Measurements from ENCODE around the gene OSBPL10.

Gene OSBPL10

GRCh38 chr3:31668242-31668641 is 312.8 kb downstream of the OSBPL10 start:
- ATAC-seq: no peak
- TF ChIP-seq ISL1 (CRISPR knock-in tag; IDR thresholded peaks at IDR 0.05): no peak
- TF ChIP-seq ARNTL (CRISPR knock-in tag; IDR thresholded peaks at IDR 0.05; ENCODE audit: borderline replicate concordance, low read depth): no peak
- no peak for TF ChIP-seq POU6F1 (CRISPR knock-in tag; IDR thresholded peaks at IDR 0.05; ENCODE audit: borderline replicate concordance, low read depth)
- no peak for TF ChIP-seq TOX (CRISPR knock-in tag; IDR thresholded peaks at IDR 0.05; ENCODE audit: borderline replicate concordance)
- no peak for TF ChIP-seq PATZ1 (CRISPR knock-in tag; IDR thresholded peaks at IDR 0.05; ENCODE audit: borderline replicate concordance)
- TF ChIP-seq GLIS3 (CRISPR knock-in tag; IDR thresholded peaks at IDR 0.05): no peak
- no peak for TF ChIP-seq BACH2 (CRISPR knock-in tag; IDR thresholded peaks at IDR 0.05; ENCODE audit: borderline replicate concordance)
- TF ChIP-seq TCF4 (CRISPR knock-in tag; IDR thresholded peaks at IDR 0.05; ENCODE audit: borderline replicate concordance): no peak
- TF ChIP-seq ZNF8 (CRISPR knock-in tag; IDR thresholded peaks at IDR 0.05): no peak

- TF ChIP-seq TOX (CRISPR knock-in tag; IDR thresholded peaks at IDR 0.05; ENCODE audit: borderline replicate concordance): no peak
- no peak for ATAC-seq
Measured at GRCh38 chr3:31667582-31667981, 313.5 kb downstream of the OSBPL10 start.

GRCh38 chr3:31664031-31664430 is 317.0 kb downstream of the OSBPL10 start:
- TF ChIP-seq ZNF565 (CRISPR knock-in tag; conservative IDR thresholded peaks at IDR 0.05; ENCODE audit: low read depth): no peak
- no peak for TF ChIP-seq SNAI2 (CRISPR knock-in tag; IDR thresholded peaks at IDR 0.05)
- no peak for TF ChIP-seq ISL1 (CRISPR knock-in tag; IDR thresholded peaks at IDR 0.05)
- no peak for TF ChIP-seq TCF4 (CRISPR knock-in tag; IDR thresholded peaks at IDR 0.05; ENCODE audit: borderline replicate concordance)
- no peak for TF ChIP-seq CSRNP3 (CRISPR knock-in tag; IDR thresholded peaks at IDR 0.05)
- no peak for TF ChIP-seq ZC3H10 (CRISPR knock-in tag; IDR thresholded peaks at IDR 0.05)
- no peak for TF ChIP-seq RARB (CRISPR knock-in tag; IDR thresholded peaks at IDR 0.05)
- no peak for TF ChIP-seq ESRRG (CRISPR knock-in tag; IDR thresholded peaks at IDR 0.05)
- no peak for TF ChIP-seq PPARA (CRISPR knock-in tag; IDR thresholded peaks at IDR 0.05; ENCODE audit: borderline replicate concordance)
- TF ChIP-seq ZFP30 (CRISPR knock-in tag; IDR thresholded peaks at IDR 0.05): no peak
- no peak for ATAC-seq

GRCh38 chr3:31661993-31662670 is 318.9 kb downstream of the OSBPL10 start:
- TF ChIP-seq TOX (CRISPR knock-in tag; IDR thresholded peaks at IDR 0.05; ENCODE audit: borderline replicate concordance): no peak
- TF ChIP-seq POU6F1 (CRISPR knock-in tag; IDR thresholded peaks at IDR 0.05; ENCODE audit: borderline replicate concordance, low read depth): no peak
- no peak for TF ChIP-seq GLIS3 (CRISPR knock-in tag; IDR thresholded peaks at IDR 0.05)
- no peak for TF ChIP-seq ISL1 (CRISPR knock-in tag; IDR thresholded peaks at IDR 0.05)
- no peak for TF ChIP-seq PATZ1 (CRISPR knock-in tag; IDR thresholded peaks at IDR 0.05; ENCODE audit: borderline replicate concordance)
- no peak for TF ChIP-seq TCF4 (CRISPR knock-in tag; IDR thresholded peaks at IDR 0.05; ENCODE audit: borderline replicate concordance)
- no peak for TF ChIP-seq BACH2 (CRISPR knock-in tag; IDR thresholded peaks at IDR 0.05; ENCODE audit: borderline replicate concordance)
- no peak for TF ChIP-seq ZFP30 (CRISPR knock-in tag; IDR thresholded peaks at IDR 0.05)
- no peak for TF ChIP-seq RARB (CRISPR knock-in tag; IDR thresholded peaks at IDR 0.05)
- no peak for TF ChIP-seq ARNTL (CRISPR knock-in tag; IDR thresholded peaks at IDR 0.05; ENCODE audit: borderline replicate concordance, low read depth)
- no peak for TF ChIP-seq ZC3H10 (CRISPR knock-in tag; IDR thresholded peaks at IDR 0.05)
- no peak for TF ChIP-seq TSHZ2 (CRISPR knock-in tag; IDR thresholded peaks at IDR 0.05)
- no peak for ATAC-seq

Measured in SK-N-SH treated with all-trans-retinoic acid at 6 μM for 48 hours (cell line).